ENCODE measurements around the gene KRT26.

DNA sequence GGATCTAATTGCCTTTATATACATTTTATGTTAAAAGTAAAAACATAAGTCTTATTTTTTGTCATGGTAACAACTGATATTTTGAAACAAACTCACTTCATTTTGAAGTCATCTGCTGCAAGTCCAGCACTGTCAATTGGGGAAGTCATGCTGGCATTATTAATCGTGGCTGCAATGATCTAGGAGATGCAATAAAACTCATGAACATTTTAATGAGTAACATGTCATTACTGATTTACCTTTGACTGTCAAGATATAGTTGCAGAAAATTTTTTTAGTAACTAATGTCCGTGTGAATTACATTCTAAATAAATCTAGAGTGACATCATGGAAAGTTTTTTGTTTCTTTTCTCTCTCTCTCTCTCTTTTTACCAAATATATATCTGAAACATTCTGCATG is 51.1 kb downstream of the KRT26 start:
- TF ChIP-seq, protein P1, sequence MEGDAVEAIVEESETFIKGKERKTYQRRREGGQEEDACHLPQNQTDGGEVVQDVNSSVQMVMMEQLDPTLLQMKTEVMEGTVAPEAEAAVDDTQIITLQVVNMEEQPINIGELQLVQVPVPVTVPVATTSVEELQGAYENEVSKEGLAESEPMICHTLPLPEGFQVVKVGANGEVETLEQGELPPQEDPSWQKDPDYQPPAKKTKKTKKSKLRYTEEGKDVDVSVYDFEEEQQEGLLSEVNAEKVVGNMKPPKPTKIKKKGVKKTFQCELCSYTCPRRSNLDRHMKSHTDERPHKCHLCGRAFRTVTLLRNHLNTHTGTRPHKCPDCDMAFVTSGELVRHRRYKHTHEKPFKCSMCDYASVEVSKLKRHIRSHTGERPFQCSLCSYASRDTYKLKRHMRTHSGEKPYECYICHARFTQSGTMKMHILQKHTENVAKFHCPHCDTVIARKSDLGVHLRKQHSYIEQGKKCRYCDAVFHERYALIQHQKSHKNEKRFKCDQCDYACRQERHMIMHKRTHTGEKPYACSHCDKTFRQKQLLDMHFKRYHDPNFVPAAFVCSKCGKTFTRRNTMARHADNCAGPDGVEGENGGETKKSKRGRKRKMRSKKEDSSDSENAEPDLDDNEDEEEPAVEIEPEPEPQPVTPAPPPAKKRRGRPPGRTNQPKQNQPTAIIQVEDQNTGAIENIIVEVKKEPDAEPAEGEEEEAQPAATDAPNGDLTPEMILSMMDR (IDR thresholded peaks at IDR 0.05; ENCODE audit: low read depth, low read length), result no peak
- TF ChIP-seq POLR2A (IDR thresholded peaks at IDR 0.05; ENCODE audit: extremely low read depth, insufficient read length), result no peak

Data from NB4 (cell line).